Measurements from ENCODE around the gene ENC1. TPM values are rescaled to one million over a fixed set of nuclear protein-coding genes. Genes with fewer than 3 reads are reported as not detected.

The ENC1 gene
- total and polyA plus RNA-seq, 2 of the 8 experiments (the other 6 are each of a cell fraction or from before 2014, with no cell fraction given), result 5.5 to 13.2 TPM

DNA sequence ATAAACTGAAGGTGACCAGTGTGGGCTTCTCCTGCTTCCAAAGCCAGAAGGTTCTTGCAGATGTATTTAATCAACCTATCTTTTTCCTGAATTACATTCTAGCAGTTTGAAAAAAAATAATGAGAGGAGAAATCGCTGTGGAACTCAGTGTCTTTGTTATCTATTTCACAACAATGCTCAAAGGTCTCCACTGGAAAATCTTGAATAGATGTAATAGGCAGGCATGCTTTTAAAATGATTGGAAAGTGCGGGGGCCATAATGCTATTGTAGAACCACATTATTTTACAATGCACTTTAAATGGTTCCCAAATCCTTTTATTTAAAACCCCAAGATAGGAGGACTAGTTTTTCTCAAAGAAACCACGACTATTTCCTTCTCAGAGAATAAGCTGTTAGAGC, 23.3 kb downstream of the ENC1 start:
- H3K23ac ChIP-seq (ENCODE audit: insufficient read length), result no peak overlapping the region
- H2AK5ac ChIP-seq (ENCODE audit: low read depth, low read length), result no peak overlapping the region
- ChIA-PET CTCF (ENCODE audit: partially characterized antibody) (interaction anchor here (1.0 to 3.1 kb wide), 5 partner anchors 9 to 405 kb away, joined by 3 to 23 read pairs (median 4); partner anchors contain the start of gene ENC1), POLR2A (ENCODE audit: partially characterized antibody) (interaction anchor here (1.6 kb wide), 1 partner anchor 22 kb away, joined by 3 read pairs; no protein-coding TSS in a partner anchor)
- H3K27me3 ChIP-seq (replicated peaks in 1 of 4; ENCODE audit: control insufficient read depth in 3 of 4, extremely low read depth in 1 of 4, insufficient read depth in 3 of 4, low read length in 3 of 4), result no peaks in the 10 kb centered on the region; a peak in 1 of 7 replicates
- H3K79me2 ChIP-seq (ENCODE audit: control insufficient read depth in 1 of 2, insufficient read depth in 2 of 2, low read length in 2 of 2), result no peaks in the 10 kb centered on the region
- no peak overlapping the region for H2AFZ ChIP-seq (ENCODE audit: low read length)
- no peak overlapping the region for H3K56ac ChIP-seq (replicated peaks; ENCODE audit: insufficient read length, low read depth, low read length)
- H3K4me1 ChIP-seq (replicated peaks in 1 of 4; ENCODE audit: control insufficient read depth in 3 of 4, insufficient read depth in 4 of 4, low read length in 3 of 4), result peaks cover 0 to 6% (median 4%) of the 10 kb centered on the region in 4 experiments; a peak in 4 of 7 replicates
- H3K4me2 ChIP-seq (ENCODE audit: insufficient read depth in 1 of 2, low read depth in 2 of 2, low read length in 2 of 2), result no peak overlapping the region
- H3K36me3 ChIP-seq (ENCODE audit: control insufficient read depth in 2 of 4, insufficient read depth in 4 of 4, low read length in 3 of 4), result no peaks in the 10 kb centered on the region
- no peak overlapping the region for H3K18ac ChIP-seq (ENCODE audit: extremely low read depth, low read length)
- H4K8ac ChIP-seq (ENCODE audit: extremely low read depth, insufficient read depth, low read length), result no peak overlapping the region
- H4K20me1 ChIP-seq (replicated peaks in 1 of 2; ENCODE audit: control insufficient read depth in 1 of 2, insufficient read depth in 2 of 2, low read length in 2 of 2), result no peaks in the 10 kb centered on the region
- no peaks in the 10 kb centered on the region for H3K9me3 ChIP-seq (ENCODE audit: insufficient read depth in 2 of 2, low read depth in 1 of 2, low read length in 1 of 2)
- DNase-seq (ENCODE audit: low read depth in 1 of 2, low spot score in 2 of 2) (no peak), FAIRE-seq (no peak)
- no peak overlapping the region for H2BK15ac ChIP-seq (ENCODE audit: low read length)
- TF ChIP-seq HDAC2 (IDR thresholded peaks at IDR 0.05; ENCODE audit: borderline replicate concordance in 1 of 2, low read depth in 2 of 2, low read length in 2 of 2) (no peak), EGR1 (IDR thresholded peaks at IDR 0.05; ENCODE audit: borderline replicate concordance, low read depth, low read length) (no peak), ZNF274 (IDR thresholded peaks at IDR 0.05; ENCODE audit: borderline replicate concordance, extremely low read depth, low read length) (no peak), SIX5 (IDR thresholded peaks at IDR 0.05; ENCODE audit: low read depth, low read length) (no peak), YY1 (IDR thresholded peaks at IDR 0.05; ENCODE audit: low read depth, low read length) (no peak), JUN (IDR thresholded peaks at IDR 0.05; ENCODE audit: low read depth, low read length) (no peak), SUZ12 (IDR thresholded peaks at IDR 0.05; ENCODE audit: low read length) (no peak), BRCA1 (IDR thresholded peaks at IDR 0.05; ENCODE audit: low read depth, low read length) (no peak), SIRT6 (IDR thresholded peaks at IDR 0.05; ENCODE audit: low read length) (no peak), SP2 (IDR thresholded peaks at IDR 0.05; ENCODE audit: low read length) (no peak), POU5F1 (IDR thresholded peaks at IDR 0.05; ENCODE audit: low read depth, low read length) (no peak), POLR2AphosphoS5 (IDR thresholded peaks at IDR 0.05; ENCODE audit: low read depth, low read length) (no peak), CBX5 (IDR thresholded peaks at IDR 0.05; ENCODE audit: low read depth, low read length) (no peak), KDM5A (IDR thresholded peaks at IDR 0.05; ENCODE audit: low read length) (no peak)
- TF ChIP-seq, protein P1, sequence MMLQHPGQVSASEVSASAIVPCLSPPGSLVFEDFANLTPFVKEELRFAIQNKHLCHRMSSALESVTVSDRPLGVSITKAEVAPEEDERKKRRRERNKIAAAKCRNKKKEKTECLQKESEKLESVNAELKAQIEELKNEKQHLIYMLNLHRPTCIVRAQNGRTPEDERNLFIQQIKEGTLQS (IDR thresholded peaks at IDR 0.05; ENCODE audit: insufficient read depth, low read depth, low read length), result no peak
- no peaks in the 10 kb centered on the region for H3K23me2 ChIP-seq (ENCODE audit: low read depth, low read length)
- no peak overlapping the region for H3K9ac ChIP-seq (replicated peaks in 1 of 4; ENCODE audit: extremely low read depth in 1 of 4, low read depth in 3 of 4, low read length in 3 of 4)
- no peak overlapping the region for H3K4me3 ChIP-seq (ENCODE audit: extremely low read depth in 1 of 4, insufficient read depth in 2 of 4, low read depth in 3 of 4, low read length in 4 of 4)
- H4K91ac ChIP-seq (replicated peaks; ENCODE audit: insufficient read length, low read length), result no peak overlapping the region
- no peak overlapping the region for H3K14ac ChIP-seq (ENCODE audit: insufficient read length)
- H4K5ac ChIP-seq (ENCODE audit: insufficient read length, low read depth, low read length), result no peak overlapping the region
- H2BK5ac ChIP-seq (ENCODE audit: low read depth, low read length), result no peak overlapping the region
- no peak overlapping the region for H2BK12ac ChIP-seq (ENCODE audit: low read depth, low read length)
- H3K79me1 ChIP-seq (ENCODE audit: low read depth, low read length), result no peaks in the 10 kb centered on the region
- no peak overlapping the region for H3K27ac ChIP-seq (ENCODE audit: low read depth, low read length)
- no peak overlapping the region for H2BK20ac ChIP-seq (ENCODE audit: low read length)
- H3K4ac ChIP-seq (replicated peaks; ENCODE audit: insufficient read length, low read depth, low read length), result no peak overlapping the region
- H2BK120ac ChIP-seq (replicated peaks; ENCODE audit: low read depth, low read length), result no peak overlapping the region
- 74% methylated on average over 3 of the region's 3 CpGs; no CpG with 5 or more reads in 1 of the 2 experiments for WGBS, 2 experiments (ENCODE audit: extremely low coverage in 1 of 2, insufficient coverage in 1 of 2, insufficient read length in 1 of 2, insufficient replicate concordance in 2 of 2, low coverage in 1 of 2, low lambda C conversion rate in 2 of 2, missing lambda C conversion rate in 1 of 2)
